Measurements from ENCODE around the gene RPSA. TPM values are rescaled to one million over a fixed set of nuclear protein-coding genes. Genes with fewer than 3 reads are reported as not detected.
"Not testable (repeated sequence)": the region's sequence is repeated elsewhere in the genome, so short reads cannot be mapped to it uniquely, and the experiment has no call there.

Gene RPSA
- total RNA-seq, 1 donor from 2014 or later: 716 TPM

DNA sequence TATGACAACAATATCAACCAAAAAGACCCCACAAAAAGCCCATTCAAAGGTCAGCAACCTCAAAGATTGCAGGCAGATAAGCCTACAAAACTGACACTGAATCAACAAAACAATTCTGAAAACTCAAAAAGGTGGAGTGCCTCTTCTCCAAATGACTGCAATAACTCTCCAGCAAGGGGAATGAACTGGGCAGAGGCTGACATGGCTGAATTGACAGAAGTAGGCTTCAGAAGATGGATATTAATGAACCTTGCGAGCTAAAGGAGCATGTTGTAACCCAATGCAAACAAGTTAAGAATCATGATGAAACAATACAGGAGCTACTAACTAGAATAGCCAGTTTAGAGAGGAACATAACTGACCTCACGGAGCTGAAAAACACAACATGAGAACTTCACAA, 43.7 kb upstream of the RPSA start:
- H3K27me3 Mint-ChIP-seq (ENCODE audit: unreplicated experiment): no peaks in the 10 kb centered on the region
- H3K9me3 Mint-ChIP-seq (ENCODE audit: unreplicated experiment): no peaks in the 10 kb centered on the region
- H3K27ac Mint-ChIP-seq (ENCODE audit: unreplicated experiment): no peak overlapping the region
- H3K4me3 Mint-ChIP-seq (ENCODE audit: unreplicated experiment): no peak overlapping the region
- no peak for TF ChIP-seq CTCF (IDR thresholded peaks at IDR 0.05; ENCODE audit: partially characterized antibody, unreplicated experiment)
- no peaks in the 10 kb centered on the region for H3K4me1 Mint-ChIP-seq (ENCODE audit: low read depth, unreplicated experiment)
- no peaks in the 10 kb centered on the region for H3K36me3 Mint-ChIP-seq (ENCODE audit: unreplicated experiment)
- DNase-seq: no peak

GRCh38 chr3:39370450-39370849, 36.1 kb upstream of the RPSA start:
- H3K27me3 Mint-ChIP-seq (ENCODE audit: unreplicated experiment); H3K4me1 Mint-ChIP-seq (ENCODE audit: low read depth, unreplicated experiment); H3K27ac Mint-ChIP-seq (ENCODE audit: unreplicated experiment); H3K9me3 Mint-ChIP-seq (ENCODE audit: unreplicated experiment); DNase-seq; H3K36me3 Mint-ChIP-seq (ENCODE audit: unreplicated experiment); H3K4me3 Mint-ChIP-seq (ENCODE audit: unreplicated experiment): not testable (repeated sequence)

DNA sequence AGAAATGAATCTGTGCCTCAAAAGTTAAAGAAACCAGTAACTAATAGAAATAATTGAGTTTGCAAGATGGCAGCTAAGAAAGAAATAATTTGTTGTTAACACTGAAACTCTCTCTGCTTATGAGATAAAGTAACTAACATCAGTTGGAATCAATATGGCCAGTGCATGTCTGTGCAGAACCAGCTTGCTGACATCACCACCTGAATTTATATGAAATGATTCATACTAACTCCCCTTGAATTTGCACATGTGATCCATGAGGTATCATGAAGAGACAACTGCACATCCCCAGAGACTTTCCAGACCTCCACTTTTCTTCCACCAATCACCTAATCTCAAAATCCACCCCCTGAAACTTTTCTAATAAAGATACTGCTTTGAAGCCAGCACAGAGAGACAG, 33.7 kb upstream of the RPSA start:
- peaks cover 9% of the 10 kb centered on the region for H3K36me3 Mint-ChIP-seq (ENCODE audit: unreplicated experiment)
- H3K4me1 Mint-ChIP-seq (ENCODE audit: low read depth, unreplicated experiment): peaks cover under 1% of the 10 kb centered on the region
- H3K4me3 Mint-ChIP-seq (ENCODE audit: unreplicated experiment): no peak overlapping the region
- peaks cover 5% of the 10 kb centered on the region for H3K9me3 Mint-ChIP-seq (ENCODE audit: unreplicated experiment)
- TF ChIP-seq CTCF (IDR thresholded peaks at IDR 0.05; ENCODE audit: partially characterized antibody, unreplicated experiment): no peak
- no peak for DNase-seq
- H3K27ac Mint-ChIP-seq (ENCODE audit: unreplicated experiment): no peak overlapping the region
- no peaks in the 10 kb centered on the region for H3K27me3 Mint-ChIP-seq (ENCODE audit: unreplicated experiment)

- Mint-ChIP-seq H3K27ac (ENCODE audit: unreplicated experiment) (no peak overlapping the region), H3K4me3 (ENCODE audit: unreplicated experiment) (no peak overlapping the region), H3K27me3 (ENCODE audit: unreplicated experiment) (peaks cover 3% of the 10 kb centered on the region), H3K4me1 (ENCODE audit: low read depth, unreplicated experiment) (peaks cover 4% of the 10 kb centered on the region), H3K9me3 (ENCODE audit: unreplicated experiment) (peaks cover 5% of the 10 kb centered on the region), H3K36me3 (ENCODE audit: unreplicated experiment) (peaks cover 4% of the 10 kb centered on the region)
- TF ChIP-seq CTCF (IDR thresholded peaks at IDR 0.05; ENCODE audit: partially characterized antibody, unreplicated experiment): no peak
- no peak for DNase-seq
These were observed 29.4 kb upstream of the RPSA start for GRCh38 chr3:39376959-39377634.

DNA sequence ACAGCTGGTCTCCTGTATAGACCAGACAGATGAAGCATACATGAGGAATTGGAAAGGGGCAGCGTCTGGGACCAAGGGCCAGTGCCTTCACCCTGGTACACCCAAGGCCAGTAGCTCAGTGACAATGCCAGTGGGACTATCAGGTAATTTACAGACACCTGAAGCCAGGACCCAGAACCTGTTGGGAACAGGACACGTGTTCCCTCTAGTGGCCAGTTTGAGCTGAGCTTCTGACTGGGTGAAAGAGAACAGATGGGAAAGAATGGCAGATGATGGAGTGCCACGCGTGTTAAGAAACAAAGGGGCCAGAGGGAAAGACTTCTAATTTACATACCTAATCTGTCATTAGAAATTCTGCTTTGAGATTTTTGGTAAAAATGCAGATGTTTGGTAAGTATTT, 28.4 kb upstream of the RPSA start:
- TF ChIP-seq CTCF (IDR thresholded peaks at IDR 0.05; ENCODE audit: partially characterized antibody, unreplicated experiment): peak; percentile 66
- H3K4me3 Mint-ChIP-seq (ENCODE audit: unreplicated experiment): no peak overlapping the region
- H3K9me3 Mint-ChIP-seq (ENCODE audit: unreplicated experiment): peaks cover 3% of the 10 kb centered on the region
- peak overlapping the region; percentile 53 for H3K27ac Mint-ChIP-seq (ENCODE audit: unreplicated experiment)
- DNase-seq: peak; percentile 40
- peaks cover 4% of the 10 kb centered on the region for H3K36me3 Mint-ChIP-seq (ENCODE audit: unreplicated experiment)
- peaks cover 4% of the 10 kb centered on the region for H3K4me1 Mint-ChIP-seq (ENCODE audit: low read depth, unreplicated experiment)
- H3K27me3 Mint-ChIP-seq (ENCODE audit: unreplicated experiment): peaks cover 3% of the 10 kb centered on the region
